Fibroblast of villous mesenchyme (primary cell): ENCODE measurements around the gene MAP4K3. TPM values are rescaled to one million over a fixed set of nuclear protein-coding genes. Genes with fewer than 3 reads are reported as not detected.

ENCODE experiments used
- DNase-seq: peaks from one replicate; pipeline ENCODE4 v3.0.0-alpha.2; 2010; ENCODE audit warnings: low read depth
- H3K4me3 ChIP-seq: 2 replicates; pipeline ENCODE4 v1.5.1; 2011; ENCODE audit warnings: low read depth, mild to moderate bottlenecking, low read length
- CTCF ChIP-seq: IDR thresholded peaks from 2 replicates; pipeline ENCODE4 v1.5.1; 2012; ENCODE audit warnings: low read depth, mild to moderate bottlenecking, low read length; ENCODE audit not compliant: insufficient read depth
- total RNA-seq: library from RNA; depleted of rRNA; stranded (reverse); fragments of >200 nt; gene quantifications from 2 replicates; pipeline ENCODE4 v1.2.3, GENCODE V29; 2012

Gene MAP4K3
- total RNA-seq, 1 donor = 97.2 TPM

DNA sequence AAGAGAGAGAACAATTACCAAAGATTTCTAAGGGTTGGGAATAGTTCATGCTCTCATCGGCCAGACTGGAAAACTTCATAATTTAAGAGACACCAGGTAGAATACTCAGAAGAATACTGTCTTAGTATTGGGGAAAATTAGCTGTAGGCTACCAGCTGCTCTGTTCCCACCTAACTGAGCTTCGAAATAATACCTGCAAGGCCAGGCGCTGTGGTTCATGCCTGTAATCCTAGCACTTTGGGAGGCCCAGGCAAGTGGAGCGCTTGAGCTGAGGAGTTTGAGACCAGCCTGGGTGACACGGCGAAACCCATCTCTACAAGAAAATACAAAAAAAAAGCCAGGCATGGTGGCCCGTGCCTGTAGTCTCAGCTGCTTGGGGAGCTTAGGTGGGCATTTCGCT lies 35.8 kb downstream of the MAP4K3 start:
- no peak for DNase-seq
- TF ChIP-seq CTCF = no peak
- no peak overlapping the region for H3K4me3 ChIP-seq

GRCh38 chr2:39399570-39399969 lies 37.5 kb downstream of the MAP4K3 start:
- DNase-seq = no peak
- H3K4me3 ChIP-seq = no peak overlapping the region
- no peak for TF ChIP-seq CTCF

DNA sequence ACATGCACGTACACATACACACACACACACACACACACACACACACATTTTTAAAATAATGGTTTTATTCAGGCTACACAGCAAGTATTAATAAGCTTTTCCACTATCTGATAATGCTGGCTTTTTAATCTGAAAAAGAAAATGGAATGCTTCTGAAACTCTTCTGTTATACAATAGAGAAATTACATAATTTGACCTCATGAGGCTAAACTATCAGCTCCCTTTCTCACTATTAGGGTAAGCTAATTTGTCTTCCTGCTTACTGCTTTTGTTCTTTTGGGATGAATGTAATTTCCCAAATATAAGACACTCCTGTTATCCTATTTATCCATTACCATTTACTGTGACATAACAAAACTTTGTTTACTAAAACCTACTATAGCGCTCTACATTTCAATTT lies 41.8 kb downstream of the MAP4K3 start:
- no peak overlapping the region for H3K4me3 ChIP-seq
- TF ChIP-seq CTCF = no peak
- DNase-seq = no peak

DNA sequence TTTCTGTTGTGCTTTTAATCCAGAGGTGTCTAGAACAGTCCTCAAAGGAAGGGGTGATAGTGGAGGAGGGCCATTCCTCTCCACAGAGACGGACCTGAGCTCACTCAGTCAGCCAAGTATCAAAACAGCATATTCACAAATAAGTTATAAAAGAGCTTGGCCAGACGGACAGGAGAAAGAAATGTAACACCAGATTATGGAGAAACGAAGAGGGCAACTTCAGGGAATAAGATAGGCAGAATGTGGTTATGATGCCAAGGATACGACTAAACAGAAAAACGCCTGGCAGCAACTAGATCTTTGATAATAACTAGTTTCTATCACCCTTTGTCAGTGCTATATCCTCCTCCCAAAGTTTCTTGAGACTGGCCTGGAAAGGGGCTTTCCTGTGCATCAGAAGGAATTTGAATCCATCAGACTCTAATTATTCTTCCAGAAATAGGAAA lies 42.5 kb downstream of the MAP4K3 start:
- DNase-seq = no peak
- TF ChIP-seq CTCF = no peak
- H3K4me3 ChIP-seq = no peak overlapping the region

DNA sequence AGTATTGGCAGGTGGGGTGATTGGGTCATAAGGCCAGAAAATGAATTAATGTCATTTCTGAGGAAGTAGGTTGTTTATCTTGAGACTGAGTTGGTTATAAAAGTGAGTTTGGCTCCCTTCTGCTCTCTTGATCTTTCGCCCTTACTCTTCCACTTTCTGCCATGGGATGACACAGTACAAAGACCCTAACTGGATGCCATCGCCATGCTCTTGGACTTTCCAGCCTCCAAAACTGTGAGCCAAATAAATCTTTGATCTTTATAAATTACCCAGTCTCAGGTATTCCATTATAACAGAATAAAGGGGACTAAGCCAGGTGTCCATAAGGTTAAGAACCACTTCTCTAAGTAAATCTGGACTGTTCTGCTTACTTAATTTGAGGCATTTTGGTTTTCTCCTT lies 44.4 kb downstream of the MAP4K3 start:
- DNase-seq = no peak
- no peak overlapping the region for H3K4me3 ChIP-seq
- no peak for TF ChIP-seq CTCF

DNA sequence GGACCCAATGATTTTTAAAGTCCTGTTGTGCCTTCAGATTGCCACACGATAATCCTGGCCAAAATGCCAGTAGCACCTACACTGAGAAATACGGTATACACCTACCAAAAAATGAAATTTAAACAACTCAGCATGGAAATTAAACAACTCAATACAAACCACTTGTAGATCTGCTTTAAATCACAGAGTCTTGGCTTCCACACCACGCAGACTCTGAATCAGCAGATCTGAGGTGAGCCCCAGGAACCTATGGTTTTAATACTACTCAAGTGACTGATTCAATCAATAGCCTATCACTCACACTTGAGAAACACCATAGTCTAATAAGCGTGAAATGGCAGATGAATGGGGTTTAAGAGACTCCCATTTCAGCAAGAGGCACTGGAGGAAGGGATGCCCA lies 46.9 kb downstream of the MAP4K3 start:
- H3K4me3 ChIP-seq = no peak overlapping the region
- TF ChIP-seq CTCF = no peak
- no peak for DNase-seq

- no peak for DNase-seq
- no peak overlapping the region for H3K4me3 ChIP-seq
- TF ChIP-seq CTCF = no peak
Measured at GRCh38 chr2:39386064-39386463, 51.0 kb downstream of the MAP4K3 start.
